Loucy (cell line): Measurements from ENCODE around the gene DDX49.

Experiments used
- H2AFZ ChIP-seq: fragments of 200-600 bp; sonication (generic); 2 replicates; pipeline ENCODE4 v1.6.0; 2016; ENCODE audit warnings: antibody characterized with exemption, mild to moderate bottlenecking, low read length, moderate library complexity
- H3F3A ChIP-seq: fragments of 200-600 bp; 2 replicates; pipeline ENCODE4 v1.6.0; 2016; ENCODE audit warnings: antibody characterized with exemption, low read depth, mild to moderate bottlenecking
- H3K27me3 ChIP-seq: fragments of 200-600 bp; sonication (generic); 2 replicates; pipeline ENCODE4 v1.6.1; 2014; ENCODE audit warnings: low read length, mild to moderate bottlenecking; ENCODE audit not compliant: insufficient read depth, poor library complexity, severe bottlenecking
- H3K36me3 ChIP-seq: fragments of 200-600 bp; sonication (generic); 2 replicates; pipeline ENCODE4 v1.6.1; 2016; ENCODE audit warnings: low read length; ENCODE audit not compliant: insufficient read depth
- H3K4me1 ChIP-seq: fragments of 200-600 bp; sonication (generic); 2 replicates; pipeline ENCODE4 v1.5.1; 2014; ENCODE audit warnings: low read length, mild to moderate bottlenecking; ENCODE audit not compliant: insufficient read depth, poor library complexity, severe bottlenecking
- H3K4me2 ChIP-seq: fragments of 200-600 bp; sonication (generic); 2 replicates; pipeline ENCODE4 v1.6.0; 2014; ENCODE audit warnings: antibody characterized with exemption, low read length, low read depth, mild to moderate bottlenecking; ENCODE audit not compliant: poor library complexity, severe bottlenecking
- H3K4me3 ChIP-seq: fragments of 200-600 bp; sonication (generic); 2 replicates; pipeline ENCODE4 v1.5.1; 2014; ENCODE audit warnings: low read length, mild to moderate bottlenecking, mixed read lengths; ENCODE audit not compliant: poor library complexity, severe bottlenecking
- H3K79me2 ChIP-seq: fragments of 200-600 bp; sonication (generic); 2 replicates; pipeline ENCODE4 v1.6.1; 2014; ENCODE audit warnings: low read length; ENCODE audit not compliant: insufficient read depth
- H3K9ac ChIP-seq: fragments of 200-600 bp; sonication (generic); 2 replicates; pipeline ENCODE4 v1.6.0; 2014; ENCODE audit warnings: mild to moderate bottlenecking, low read depth, low read length, moderate library complexity; ENCODE audit not compliant: poor library complexity, severe bottlenecking
- H3K9me2 ChIP-seq: fragments of 200-600 bp; sonication (generic); replicated peaks from 2 replicates; pipeline ENCODE4 v1.6.1; 2016; ENCODE audit warnings: low read depth, low read length, mixed read lengths
- H3K9me3 ChIP-seq: fragments of 200-600 bp; sonication (generic); 2 replicates; pipeline ENCODE4 v1.6.1; 2014; ENCODE audit warnings: mild to moderate bottlenecking, antibody characterized with exemption, low read length, low read depth; ENCODE audit not compliant: insufficient read depth
- H4K20me1 ChIP-seq: fragments of 200-600 bp; sonication (generic); 2 replicates; pipeline ENCODE4 v1.6.0; 2014; ENCODE audit warnings: antibody characterized with exemption, low read length, mild to moderate bottlenecking; ENCODE audit not compliant: insufficient read depth, poor library complexity, severe bottlenecking
- CTCF ChIP-seq: fragments of 200-600 bp; sonication (generic); conservative IDR thresholded peaks from 2 replicates; pipeline ENCODE4 v1.5.1; 2014; ENCODE audit warnings: mild to moderate bottlenecking, antibody characterized with exemption, low read length
- EZH2phosphoT487 ChIP-seq: fragments of 200-600 bp; IDR thresholded peaks from 2 replicates; pipeline ENCODE4 v1.6.1; 2018; ENCODE audit warnings: antibody characterized with exemption, mild to moderate bottlenecking, moderate library complexity, borderline replicate concordance

The DDX49 gene

DNA sequence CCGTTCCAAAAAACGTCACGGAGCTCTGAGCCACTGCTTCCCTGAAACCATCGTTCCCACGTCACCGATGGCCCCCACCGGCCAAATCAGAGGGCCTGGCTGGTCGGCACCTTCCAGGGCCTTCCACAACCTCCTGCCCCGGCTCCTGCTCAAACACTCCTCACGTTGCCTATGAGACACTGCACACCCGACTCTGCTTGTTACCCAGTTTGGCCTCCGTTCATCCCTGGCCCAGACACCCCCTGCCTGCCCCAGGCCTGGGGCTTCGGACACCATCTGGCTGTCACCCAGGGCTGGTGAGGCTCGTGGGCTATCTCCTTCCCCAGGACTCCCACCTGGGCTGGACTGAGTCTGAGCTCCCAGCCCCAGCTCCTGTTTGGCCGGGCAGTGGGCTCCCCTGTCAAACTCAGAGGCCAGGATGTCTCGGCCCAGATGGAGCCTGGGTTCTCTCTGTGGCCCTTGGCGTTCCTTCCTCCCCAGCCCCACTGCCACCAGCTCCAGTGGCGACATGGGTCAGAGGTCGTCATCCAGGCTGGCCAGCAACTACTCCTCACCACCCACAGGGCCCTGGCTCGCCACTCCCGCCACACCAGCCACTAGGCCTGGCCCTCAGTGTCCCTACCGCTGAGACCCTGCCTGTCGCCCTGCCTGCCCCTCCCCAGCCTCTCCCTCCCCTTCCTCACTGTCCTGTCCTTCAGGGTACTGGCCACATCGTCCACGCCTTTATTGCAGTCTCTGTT is 41.3 kb upstream of the DDX49 start:
- Histone ChIP-seq H3K4me1 (no peaks in the 10 kb centered on the region), H3K9me2 (no peaks in the 10 kb centered on the region), H3K79me2 (no peaks in the 10 kb centered on the region), H3K4me3 (no peak overlapping the region), H3K4me2 (no peak overlapping the region), H2AFZ (no peak overlapping the region), H3K9ac (no peak overlapping the region), H4K20me1 (no peaks in the 10 kb centered on the region), H3F3A (no peaks in the 10 kb centered on the region), H3K36me3 (no peaks in the 10 kb centered on the region), H3K9me3 (no peaks in the 10 kb centered on the region), H3K27me3 (no peaks in the 10 kb centered on the region)
- no peak for TF ChIP-seq EZH2phosphoT487
- no peak for TF ChIP-seq CTCF

GRCh38 chr19:18878858-18879578 is 40.5 kb upstream of the DDX49 start:
- Histone ChIP-seq H3F3A (no peaks in the 10 kb centered on the region), H3K4me3 (no peak overlapping the region), H3K27me3 (no peaks in the 10 kb centered on the region), H3K9me3 (no peaks in the 10 kb centered on the region), H2AFZ (no peak overlapping the region), H4K20me1 (no peaks in the 10 kb centered on the region), H3K36me3 (no peaks in the 10 kb centered on the region), H3K4me2 (no peak overlapping the region), H3K9ac (no peak overlapping the region), H3K9me2 (no peaks in the 10 kb centered on the region), H3K4me1 (no peaks in the 10 kb centered on the region), H3K79me2 (no peaks in the 10 kb centered on the region)
- TF ChIP-seq CTCF (no peak), EZH2phosphoT487 (no peak)

GRCh38 chr19:18879579-18880373 is 39.7 kb upstream of the DDX49 start:
- Histone ChIP-seq H3K36me3 (no peaks in the 10 kb centered on the region), H3K27me3 (no peaks in the 10 kb centered on the region), H3F3A (no peaks in the 10 kb centered on the region), H3K4me1 (no peaks in the 10 kb centered on the region), H3K4me3 (no peak overlapping the region), H3K9me2 (no peaks in the 10 kb centered on the region), H3K4me2 (no peak overlapping the region), H4K20me1 (no peaks in the 10 kb centered on the region), H3K9ac (no peak overlapping the region), H2AFZ (no peak overlapping the region), H3K79me2 (no peaks in the 10 kb centered on the region), H3K9me3 (no peaks in the 10 kb centered on the region)
- TF ChIP-seq CTCF (no peak), EZH2phosphoT487 (no peak)
